HG03159 (cell line): Measurements from ENCODE around the gene ZNF598.
A peak's percentile ranks its signal among the peaks of the same experiment; 100 is the strongest.

ENCODE experiments used
- ATAC-seq: cut with Tn5 transposase; IDR thresholded peaks from one replicate; pipeline ENCODE4 v1.9.1; 2021; ENCODE audit warnings: mild to moderate bottlenecking, moderate library complexity; ENCODE audit not compliant: unreplicated experiment

The ZNF598 gene

GRCh38 chr16:2009791-2010510 lies at the start of gene ZNF598:
TSS of gene ZNF598 (minus strand) at chr16:2009821.
- ATAC-seq = peak; percentile 74

DNA sequence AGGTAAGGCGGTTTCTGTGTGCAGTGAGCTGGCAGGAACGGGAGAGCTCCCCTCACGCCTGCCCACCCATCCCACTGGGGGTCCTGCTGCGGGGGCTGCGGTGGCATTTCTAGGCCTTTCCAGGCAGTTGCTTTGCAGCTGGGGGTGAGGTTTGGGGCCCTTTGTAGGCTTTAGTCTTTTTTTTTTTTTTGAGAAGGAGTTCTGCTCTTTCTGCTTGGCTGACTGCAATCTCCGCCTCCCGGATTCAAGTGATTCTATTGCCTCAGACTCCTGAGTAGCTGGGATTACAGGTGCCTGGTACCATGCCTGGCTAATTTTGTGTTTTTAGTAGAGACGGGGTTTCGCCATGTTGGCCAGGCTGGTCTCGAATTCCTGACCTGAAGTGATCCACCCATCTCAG lies 49.3 kb upstream of the ZNF598 start:
- ATAC-seq = no peak

GRCh38 chr16:2058420-2058819 lies 48.8 kb upstream of the ZNF598 start:
- ATAC-seq = no peak

GRCh38 chr16:2057438-2057837 lies 47.8 kb upstream of the ZNF598 start:
- ATAC-seq = no peak

- no peak for ATAC-seq
Measured at GRCh38 chr16:2056681-2057407, 47.2 kb upstream of the ZNF598 start.

DNA sequence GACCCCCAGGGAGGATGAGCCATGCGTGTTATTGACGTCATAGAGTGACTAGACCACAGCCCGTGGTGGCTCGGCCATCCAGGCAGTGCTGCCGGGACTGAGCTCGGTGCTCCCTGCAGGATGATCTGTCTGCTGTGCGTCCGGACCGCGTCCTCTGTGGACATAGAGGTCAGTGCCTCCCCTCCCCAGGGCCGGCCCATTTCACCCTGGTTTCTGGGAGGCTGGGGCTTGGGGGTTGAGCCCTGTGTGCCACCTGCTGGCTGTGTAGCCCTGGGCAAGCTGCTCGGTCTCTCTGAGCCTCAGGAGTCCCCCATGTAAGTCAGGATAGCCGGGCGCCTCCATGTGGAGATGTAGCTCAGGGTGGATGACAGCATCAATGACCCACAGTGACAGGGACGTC lies 46.5 kb upstream of the ZNF598 start:
- no peak for ATAC-seq

- no peak for ATAC-seq
Measured at GRCh38 chr16:2054543-2055245, 45.1 kb upstream of the ZNF598 start.

DNA sequence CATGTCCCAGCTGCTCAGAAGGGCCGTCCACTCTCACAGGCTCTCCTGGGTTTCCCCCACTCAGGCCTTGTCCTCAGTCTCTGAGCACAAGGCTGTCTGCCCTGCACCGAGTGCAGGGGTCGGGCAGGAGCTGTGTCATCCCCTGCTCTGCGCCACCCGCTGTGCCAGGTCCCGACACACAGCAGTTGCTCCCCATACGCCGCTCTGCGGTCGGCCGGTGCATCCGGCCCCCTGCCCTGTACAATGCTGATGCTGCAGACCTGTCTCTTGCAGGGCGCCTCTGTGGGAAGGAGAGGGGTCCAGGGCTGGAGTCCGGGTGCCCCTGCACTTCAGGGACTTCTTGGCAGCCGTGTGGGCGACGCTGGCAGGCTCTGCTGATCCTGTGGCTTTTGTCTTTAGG lies 44.3 kb upstream of the ZNF598 start:
- ATAC-seq = no peak

- no peak for ATAC-seq
Measured at GRCh38 chr16:2053211-2053610, 43.6 kb upstream of the ZNF598 start.

DNA sequence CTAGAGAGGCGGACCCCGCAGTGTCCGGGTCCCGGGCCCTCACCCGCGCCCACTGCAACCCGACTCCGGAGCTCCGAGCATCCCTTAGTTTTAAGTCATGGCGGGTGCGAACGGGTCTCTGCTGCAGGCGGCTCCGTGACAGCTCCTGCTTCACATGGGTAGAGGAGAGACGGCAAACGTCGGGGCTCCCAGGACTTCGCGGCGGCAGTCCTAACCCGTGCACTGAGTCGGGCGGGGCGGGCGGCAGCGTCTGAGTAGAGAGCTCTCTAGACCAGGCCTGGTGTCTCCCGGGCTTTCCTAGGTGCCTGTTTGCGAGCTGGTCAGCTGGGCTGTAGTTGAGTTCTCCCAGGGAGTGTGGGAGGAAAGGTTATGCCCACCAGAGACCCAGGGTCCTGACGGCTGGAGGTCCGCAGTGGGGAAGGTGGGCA lies 38.5 kb upstream of the ZNF598 start:
- ATAC-seq = peak; percentile 21

GRCh38 chr16:2047330-2048115 lies 37.9 kb upstream of the ZNF598 start, which contains the start of the genes NTHL1 and TSC2:
TSS of gene NTHL1 (minus strand) at chr16:2047834. CDS start at chr16:2047823, 11 bp downstream.
TSS of gene TSC2 (plus strand) at chr16:2047985. CDS start at chr16:2048616, 631 bp downstream.
- peak; percentile 87 for ATAC-seq

GRCh38 chr16:2046893-2047329 lies 37.3 kb upstream of the ZNF598 start:
- ATAC-seq = peak; percentile 8

DNA sequence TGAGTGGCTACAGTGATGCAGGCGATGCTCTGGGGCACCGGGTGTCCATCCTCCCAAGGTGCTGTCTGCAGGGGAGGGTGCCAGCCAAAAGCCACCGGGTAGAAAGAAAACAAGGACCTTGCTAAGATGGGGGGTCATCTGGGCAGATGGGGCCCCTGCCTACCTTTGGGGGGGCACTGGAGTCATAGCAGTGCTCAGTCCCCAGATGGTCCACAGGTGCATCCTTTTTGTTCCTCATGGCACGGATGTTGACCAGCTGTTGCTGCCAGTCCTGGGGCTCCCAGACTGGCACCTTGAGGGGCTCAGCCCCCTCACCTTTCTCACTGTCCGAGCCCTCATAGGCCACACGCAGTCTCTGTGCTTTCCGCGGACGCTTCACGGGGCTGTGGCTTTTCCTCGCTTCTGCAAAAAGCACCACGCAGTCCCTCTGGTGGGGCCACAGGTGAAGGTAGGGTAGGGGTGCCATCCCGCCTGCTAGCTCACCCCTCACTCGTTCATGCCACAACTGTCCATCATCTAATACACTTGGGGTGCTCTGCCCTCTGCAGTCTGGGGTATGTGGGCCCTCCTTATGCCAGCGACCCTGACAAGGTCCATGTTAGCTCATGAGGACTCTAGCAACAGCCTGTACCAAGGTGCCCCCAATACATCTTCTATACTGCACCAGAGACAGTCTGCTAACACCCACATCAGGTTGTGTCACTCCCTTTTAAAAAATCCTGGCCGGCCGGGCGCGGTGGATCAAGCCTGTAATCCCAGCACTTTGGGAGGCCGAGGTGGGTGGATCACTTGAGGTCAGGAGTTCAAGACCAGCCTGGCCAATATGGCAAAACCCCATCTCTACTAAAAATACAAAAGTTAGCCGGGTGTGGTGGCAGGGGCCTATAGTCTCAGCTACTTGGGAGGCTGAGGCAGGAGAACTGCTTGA lies 36.6 kb upstream of the ZNF598 start:
- ATAC-seq = no peak

GRCh38 chr16:2044541-2044940 lies 34.9 kb upstream of the ZNF598 start:
- no peak for ATAC-seq

- no peak for ATAC-seq
Measured at GRCh38 chr16:2043667-2044451, 34.2 kb upstream of the ZNF598 start.

- no peak for ATAC-seq
Measured at GRCh38 chr16:2042986-2043666, 33.5 kb upstream of the ZNF598 start.

- ATAC-seq = no peak
Measured at GRCh38 chr16:2042171-2042985, 32.8 kb upstream of the ZNF598 start.
